ENCODE measurements around the gene CFAP43. TPM values are rescaled to one million over a fixed set of nuclear protein-coding genes. Genes with fewer than 3 reads are reported as not detected.

The CFAP43 gene
- total and polyA plus RNA-seq, 4 donors: 0.10 to 0.33 (median 0.15) TPM

- H3K9ac ChIP-seq (ENCODE audit: low read depth in 1 of 2, low read length in 2 of 2): no peak overlapping the region
- H3K4me1 ChIP-seq (ENCODE audit: control insufficient read depth in 4 of 4, insufficient read depth in 4 of 4, low read length in 3 of 4): no peaks in the 10 kb centered on the region
- no peaks in the 10 kb centered on the region for H3K9me3 ChIP-seq (ENCODE audit: control insufficient read depth in 4 of 4, low read length in 3 of 4)
- H3K27ac ChIP-seq (ENCODE audit: low read depth in 1 of 2, low read length in 2 of 2): no peak overlapping the region
- 89% methylated on average over 5 of the region's 5 CpGs for WGBS
- DNase-seq (ENCODE audit: low spot score): no peak
- no peaks in the 10 kb centered on the region for H3K27me3 ChIP-seq (ENCODE audit: control insufficient read depth in 4 of 4, insufficient read depth in 4 of 4, low read length in 3 of 4)
- no peak overlapping the region for H3K4me3 ChIP-seq (ENCODE audit: low read depth in 1 of 3, low read length in 3 of 3)
- TF ChIP-seq HNF4G (IDR thresholded peaks at IDR 0.05): no peak
- TF ChIP-seq ZBTB33 (IDR thresholded peaks at IDR 0.05): no peak
- no peak for TF ChIP-seq RXRA (IDR thresholded peaks at IDR 0.05)
- TF ChIP-seq FOXA2 (IDR thresholded peaks at IDR 0.05): no peak
- no peak for TF ChIP-seq NR2F2 (IDR thresholded peaks at IDR 0.05)
- TF ChIP-seq RAD21 (IDR thresholded peaks at IDR 0.05): no peak
- no peak for TF ChIP-seq GABPA (IDR thresholded peaks at IDR 0.05 in 1 of 2, conservative IDR thresholded peaks at IDR 0.05 in 1 of 2)
- TF ChIP-seq MAX (IDR thresholded peaks at IDR 0.05): no peak
- TF ChIP-seq EGR1 (IDR thresholded peaks at IDR 0.05; ENCODE audit: low read depth in 2 of 2): no peak
- TF ChIP-seq HNF4A (conservative IDR thresholded peaks at IDR 0.05): no peak
- TF ChIP-seq SP1 (IDR thresholded peaks at IDR 0.05): no peak
- TF ChIP-seq JUND (IDR thresholded peaks at IDR 0.05): no peak
- no peak for TF ChIP-seq FOXA1 (IDR thresholded peaks at IDR 0.05)
- TF ChIP-seq, protein P1, sequence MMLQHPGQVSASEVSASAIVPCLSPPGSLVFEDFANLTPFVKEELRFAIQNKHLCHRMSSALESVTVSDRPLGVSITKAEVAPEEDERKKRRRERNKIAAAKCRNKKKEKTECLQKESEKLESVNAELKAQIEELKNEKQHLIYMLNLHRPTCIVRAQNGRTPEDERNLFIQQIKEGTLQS (IDR thresholded peaks at IDR 0.05): no peak
- TF ChIP-seq YY1 (IDR thresholded peaks at IDR 0.05): no peak
- no peaks in the 10 kb centered on the region for H3K36me3 ChIP-seq (ENCODE audit: control insufficient read depth in 4 of 4, insufficient read depth in 3 of 4, low read depth in 1 of 4, low read length in 3 of 4)
These were observed 143.9 kb downstream of the CFAP43 start for GRCh38 chr10:104088239-104088638.

DNA sequence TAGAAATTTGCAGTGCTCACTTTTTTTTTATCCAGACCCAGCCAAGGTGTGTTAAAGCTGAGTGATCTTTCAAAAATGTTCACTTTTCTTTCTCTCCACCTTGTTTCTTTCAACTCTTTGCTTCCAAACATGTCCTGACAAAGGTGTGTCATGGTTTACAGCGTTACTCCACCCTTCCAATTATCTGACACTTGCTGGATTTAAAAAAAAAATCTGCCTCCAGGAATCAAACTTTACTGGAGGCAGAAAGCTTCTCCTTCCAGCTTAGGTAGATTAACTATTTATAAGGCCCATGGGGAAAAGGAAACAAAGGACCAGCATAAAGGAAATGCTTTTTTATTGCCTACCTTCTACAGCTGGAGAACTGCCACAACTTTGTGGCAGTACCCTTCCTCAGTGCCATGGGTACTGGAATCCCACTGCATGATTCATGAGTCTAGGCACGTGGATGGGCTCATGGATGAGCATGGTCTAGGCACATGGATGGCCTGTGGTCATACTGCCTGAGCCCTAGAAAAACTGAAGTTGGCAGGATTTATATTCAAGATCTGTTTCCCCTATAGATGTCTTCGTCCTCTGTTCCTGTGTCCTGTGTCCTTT, 146.3 kb downstream of the CFAP43 start, which contains the start of gene COL17A1:
Gene COL17A1, minus strand, starts transcription at position 80 of the 600 bp plus-strand sequence. CDS start 5,207 bp downstream, outside the sequence.
- no peaks in the 10 kb centered on the region for H3K36me3 ChIP-seq (ENCODE audit: control insufficient read depth in 4 of 4, insufficient read depth in 3 of 4, low read depth in 1 of 4, low read length in 3 of 4)
- H3K4me1 ChIP-seq (ENCODE audit: control insufficient read depth in 4 of 4, insufficient read depth in 4 of 4, low read length in 3 of 4): no peaks in the 10 kb centered on the region
- H3K4me3 ChIP-seq (ENCODE audit: low read depth in 1 of 3, low read length in 3 of 3): no peak within 1 kb of the TSS
- no peak for DNase-seq (ENCODE audit: low spot score)
- H3K27ac ChIP-seq (ENCODE audit: low read depth in 1 of 2, low read length in 2 of 2): no peak within 1 kb of the TSS
- H3K9ac ChIP-seq (ENCODE audit: low read depth in 1 of 2, low read length in 2 of 2): no peak within 1 kb of the TSS
- no peaks in the 10 kb centered on the region for H3K27me3 ChIP-seq (ENCODE audit: control insufficient read depth in 4 of 4, insufficient read depth in 4 of 4, low read length in 3 of 4)
- no peak for TF ChIP-seq FOXA2 (IDR thresholded peaks at IDR 0.05)
- TF ChIP-seq GABPA (IDR thresholded peaks at IDR 0.05 in 1 of 2, conservative IDR thresholded peaks at IDR 0.05 in 1 of 2): no peak
- TF ChIP-seq ZBTB33 (IDR thresholded peaks at IDR 0.05): no peak
- TF ChIP-seq, protein P2, sequence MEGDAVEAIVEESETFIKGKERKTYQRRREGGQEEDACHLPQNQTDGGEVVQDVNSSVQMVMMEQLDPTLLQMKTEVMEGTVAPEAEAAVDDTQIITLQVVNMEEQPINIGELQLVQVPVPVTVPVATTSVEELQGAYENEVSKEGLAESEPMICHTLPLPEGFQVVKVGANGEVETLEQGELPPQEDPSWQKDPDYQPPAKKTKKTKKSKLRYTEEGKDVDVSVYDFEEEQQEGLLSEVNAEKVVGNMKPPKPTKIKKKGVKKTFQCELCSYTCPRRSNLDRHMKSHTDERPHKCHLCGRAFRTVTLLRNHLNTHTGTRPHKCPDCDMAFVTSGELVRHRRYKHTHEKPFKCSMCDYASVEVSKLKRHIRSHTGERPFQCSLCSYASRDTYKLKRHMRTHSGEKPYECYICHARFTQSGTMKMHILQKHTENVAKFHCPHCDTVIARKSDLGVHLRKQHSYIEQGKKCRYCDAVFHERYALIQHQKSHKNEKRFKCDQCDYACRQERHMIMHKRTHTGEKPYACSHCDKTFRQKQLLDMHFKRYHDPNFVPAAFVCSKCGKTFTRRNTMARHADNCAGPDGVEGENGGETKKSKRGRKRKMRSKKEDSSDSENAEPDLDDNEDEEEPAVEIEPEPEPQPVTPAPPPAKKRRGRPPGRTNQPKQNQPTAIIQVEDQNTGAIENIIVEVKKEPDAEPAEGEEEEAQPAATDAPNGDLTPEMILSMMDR (IDR thresholded peaks at IDR 0.05; ENCODE audit: low read depth, low read length, missing input control): no peak
- no peak for TF ChIP-seq EGR1 (IDR thresholded peaks at IDR 0.05; ENCODE audit: low read depth in 2 of 2)
- TF ChIP-seq, protein P1 (IDR thresholded peaks at IDR 0.05): no peak
- no peak for TF ChIP-seq FOXA1 (IDR thresholded peaks at IDR 0.05)
- TF ChIP-seq HNF4A (conservative IDR thresholded peaks at IDR 0.05): no peak
- 82% methylated on average over 3 of the region's 3 CpGs for WGBS
- no peaks in the 10 kb centered on the region for H3K9me3 ChIP-seq (ENCODE audit: control insufficient read depth in 4 of 4, low read length in 3 of 4)

Measured in liver (tissue), 9 donors.